A673 (cell line): ENCODE data around the gene GADD45A.

Experiments used
- CTCF ChIP-seq: fragments of 300-800, 200-600 bp; sonication (generic); conservative IDR thresholded peaks from 2 replicates; pipeline ENCODE4 v1.5.1; 2017; ENCODE audit warnings: low read depth, mild to moderate bottlenecking, antibody characterized with exemption, low read length, moderate library complexity, mixed read lengths
- EZH2 ChIP-seq: fragments of 200-600 bp; sonication (generic); IDR thresholded peaks from 2 replicates; pipeline ENCODE4 v1.6.1; 2017; ENCODE audit warnings: borderline replicate concordance, low read depth, mild to moderate bottlenecking, mixed read lengths, antibody characterized with exemption, low read length; ENCODE audit not compliant: poor library complexity, severe bottlenecking

GRCh38 chr1:67708606-67709005 is 23.6 kb downstream of the GADD45A start:
- TF ChIP-seq CTCF = no peak
- TF ChIP-seq EZH2 = no peak
